Adrenal gland (tissue), 12 donors: Measurements from ENCODE around the gene SPART. TPM values are rescaled to one million over a fixed set of nuclear protein-coding genes. Genes with fewer than 3 reads are reported as not detected.

Source experiments
- DNase-seq, 7 donors: peaks; one replicate each; pipeline ENCODE4 v3.0.0-alpha.2; 2019 to 2020
- H3K27ac ChIP-seq, 5 donors: fragments of 200-600 bp; sonication (generic) in 4 of 5; 1 replicate in 3 of 5; 2 replicates in 2 of 5; pipeline versions ENCODE4 v1.5.1 to v1.8.0; 2016 to 2020; ENCODE audit warnings: mild to moderate bottlenecking in 1 of 5
- H3K27me3 ChIP-seq: fragments of 200-600 bp; 2 replicates; pipeline ENCODE4 v1.8.0; 2021
- H3K36me3 ChIP-seq, 2 donors: fragments of 200-600 bp; replicated peaks in 1 of 2; 1 replicate in 1 of 2; 2 replicates in 1 of 2; pipeline versions ENCODE4 v1.5.1 to v1.8.0; 2018 to 2022
- H3K4me1 ChIP-seq, 2 donors: fragments of 200-600 bp; replicated peaks in 1 of 2; 1 replicate in 1 of 2; 2 replicates in 1 of 2; pipeline versions ENCODE4 v1.5.1 to v1.8.0; 2018 to 2021
- H3K4me3 ChIP-seq, 4 donors: fragments of 200-600 bp; sonication (generic) in 3 of 4; one replicate each; pipeline ENCODE4 v1.5.1; 2016 to 2018
- H3K9me3 ChIP-seq, 3 donors: fragments of 200-600 bp; sonication (generic) in 1 of 3; replicated peaks in 1 of 3; 1 replicate in 2 of 3; 2 replicates in 1 of 3; pipeline versions ENCODE4 v1.5.1 to v1.8.0; 2016 to 2021
- CTCF ChIP-seq, 6 experiments: fragments of 450-650 bp in 4 of 6; fragments of 200-600 bp in 2 of 6; sonication (generic) in 1 of 6; IDR thresholded peaks; 1 replicate in 5 of 6; 2 replicates in 1 of 6; pipeline versions ENCODE4 v1.5.1 to v1.8.0; 2016 to 2021; ENCODE audit warnings: antibody characterized with exemption in 6 of 6, mild to moderate bottlenecking in 2 of 6, moderate library complexity in 1 of 6
- POLR2A ChIP-seq, 2 donors: fragments of 450-650 bp; IDR thresholded peaks; one replicate each; pipeline ENCODE4 v1.6.1; 2017; ENCODE audit warnings: antibody characterized with exemption in 2 of 2, mild to moderate bottlenecking in 2 of 2, moderate library complexity in 1 of 2
- WGBS, 4 donors: extraction: QIAGEN DNeasy Blood & Tissue Kit in 2 of 4; methylation state at CpG; one replicate each; pipeline versions ENCODE4 v1.1.5 to v1.1.7; 2013 to 2017; 5-methylcytosine and 5-hydroxymethylcytosine counted together
- intact Hi-C, 2 donors: fragments of 100-400 bp; cut with DNase I; formaldehyde crosslinking; loops; one replicate each; pipeline versions ENCODE4 v1.14.1 to v1.15.0; 2022 to 2023
- polyA plus RNA-seq, 3 donors: library from polyadenylated mRNA; stranded (reverse); fragments of 200-250 nt in 2 of 3; fragments of 350-450 nt in 1 of 3; fragmentation: Illumina TruSeq in 1 of 3; extraction: RNeasy Lipid Tissue Mini Kit (QIAGEN cat#74804) in 1 of 3; gene quantifications; one replicate each; pipeline ENCODE4 v1.2.3, GENCODE V29; 2013 to 2014
- total RNA-seq, 9 donors: library from RNA; depleted of rRNA in 4 of 9; stranded (reverse); fragments of >200 nt in 4 of 9; fragments of 120-200 nt in 1 of 9; fragmentation: NEBNext Ultra II Directional in 1 of 9; extraction: Animal tissue kit (Norgen Biotek cat#: 25700) in 1 of 9; gene quantifications; one replicate each; pipeline versions ENCODE4 v1.1.0 to v1.2.4, GENCODE V29; 2013 to 2023
- donor health status: healthy with polysubstance abuse.
- donor health status: Bipolar disorder and iron deficiency.
- donor health status: DM: yes; HTN: yes; CAD: no.
- donor health status: DM: no; HTN: no; CAD: no.
- donor health status: DM: no; HTN: no; CAD: no.
- donor health status: DM: yes; HTN: yes; CAD: no.

The SPART gene
- total and polyA plus RNA-seq, 12 donors, result 29.2 to 314 (median 92.0) TPM

GRCh38 chr13:36288794-36289391 lies 57.3 kb downstream of the SPART start:
- intact Hi-C loops, result loop anchor here (10.0 kb wide), 2 partner anchors 106 to 446 kb away; no protein-coding TSS in a partner anchor
- peaks cover 0 to 4% (median 0%) of the 10 kb centered on the region in 3 donors for H3K9me3 ChIP-seq
- H3K36me3 ChIP-seq, result no peaks in the 10 kb centered on the region
- H3K4me3 ChIP-seq, result no peak overlapping the region
- DNase-seq, result no peak
- no peaks in the 10 kb centered on the region for H3K4me1 ChIP-seq
- H3K27ac ChIP-seq, result no peak overlapping the region
- TF ChIP-seq POLR2A (IDR thresholded peaks at IDR 0.05) (no peak), CTCF (IDR thresholded peaks at IDR 0.05) (no peak)
- no peaks in the 10 kb centered on the region for H3K27me3 ChIP-seq

GRCh38 chr13:36286006-36286405 lies 60.2 kb downstream of the SPART start:
- intact Hi-C loops, result loop anchor here (10.0 kb wide), 2 partner anchors 109 to 449 kb away; no protein-coding TSS in a partner anchor
- H3K27me3 ChIP-seq, result no peaks in the 10 kb centered on the region
- TF ChIP-seq CTCF (IDR thresholded peaks at IDR 0.05), result no peak
- TF ChIP-seq POLR2A (IDR thresholded peaks at IDR 0.05), result no peak
- peaks cover 0 to 4% (median 0%) of the 10 kb centered on the region in 3 donors for H3K9me3 ChIP-seq
- 87 to 94% (median 89%) methylated on average over 2 of the region's 2 CpGs for WGBS, 4 donors
- H3K4me1 ChIP-seq, result no peaks in the 10 kb centered on the region
- no peak for DNase-seq
- no peak overlapping the region for H3K27ac ChIP-seq
- H3K4me3 ChIP-seq, result no peak overlapping the region
- no peaks in the 10 kb centered on the region for H3K36me3 ChIP-seq

GRCh38 chr13:36282821-36283432 lies 63.3 kb downstream of the SPART start:
- H3K4me1 ChIP-seq, result no peaks in the 10 kb centered on the region
- TF ChIP-seq POLR2A (IDR thresholded peaks at IDR 0.05) (no peak), CTCF (IDR thresholded peaks at IDR 0.05) (peak; percentile 70 to 88 (median 85))
- no peaks in the 10 kb centered on the region for H3K9me3 ChIP-seq
- H3K4me3 ChIP-seq, result no peak overlapping the region
- 41 to 48% (median 45%) methylated on average over 6 of the region's 6 CpGs for whole genome bisulfite sequencing, 4 donors
- H3K36me3 ChIP-seq, result no peaks in the 10 kb centered on the region
- no peaks in the 10 kb centered on the region for H3K27me3 ChIP-seq
- intact Hi-C loops, result loop anchor here (5.0 to 10.0 kb wide), 3 partner anchors 109 to 452 kb away; no protein-coding TSS in a partner anchor
- no peak for DNase-seq
- H3K27ac ChIP-seq, result no peak overlapping the region

- Histone ChIP-seq H3K27me3 (no peaks in the 10 kb centered on the region), H3K9me3 (no peaks in the 10 kb centered on the region), H3K36me3 (no peaks in the 10 kb centered on the region), H3K4me3 (no peak overlapping the region), H3K27ac (no peak overlapping the region), H3K4me1 (no peaks in the 10 kb centered on the region)
- 58 to 73% (median 68%) methylated on average over 3 of the region's 3 CpGs for WGBS, 4 donors
- peak in 5 of 7 donors; percentile 17 to 62 (median 35) for DNase-seq
- intact Hi-C loops, result loop anchor here (2.0 to 5.0 kb wide), 2 partner anchors 298 to 299 kb away; no protein-coding TSS in a partner anchor
- TF ChIP-seq POLR2A (IDR thresholded peaks at IDR 0.05), result no peak
- TF ChIP-seq CTCF (IDR thresholded peaks at IDR 0.05), result peak; percentile 44 to 69 (median 62)
These were observed 70.8 kb downstream of the SPART start for GRCh38 chr13:36275190-36276002.
